ENCODE measurements around the gene GALNT13.
"Not testable (repeated sequence)": the region's sequence is repeated elsewhere in the genome, so short reads cannot be mapped to it uniquely, and the experiment has no call there.

GALNT13 gene

DNA sequence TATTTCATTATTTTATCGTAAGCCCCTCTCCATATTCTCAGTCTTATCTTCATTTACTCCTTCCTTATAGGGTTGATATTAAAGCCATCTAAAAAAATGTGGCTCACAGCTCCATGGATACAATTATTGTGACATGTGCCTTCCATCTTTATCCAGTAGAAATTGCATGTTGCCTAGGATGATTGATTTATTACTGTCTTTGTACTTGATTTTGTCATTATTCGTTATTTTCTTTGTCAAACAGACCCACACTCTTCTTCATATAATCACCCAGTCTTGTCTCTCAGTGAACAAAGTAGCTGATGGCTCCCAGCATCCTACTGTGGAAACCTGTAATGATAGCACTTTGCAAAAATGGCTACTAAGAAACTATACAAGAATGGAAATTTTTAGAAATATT is 574.6 kb downstream of the GALNT13 start:
- no peak for TF ChIP-seq JUND (IDR thresholded peaks at IDR 0.05; ENCODE audit: low read depth)
- in situ Hi-C loops (cut with HindIII; ENCODE audit: low pct_unique_long_range_greater_than_20kb, low sequenced_read_pairs): no loop called here
- no peak for DNase-seq (ENCODE audit: low read depth in 1 of 2, low spot score in 1 of 2)

DNA sequence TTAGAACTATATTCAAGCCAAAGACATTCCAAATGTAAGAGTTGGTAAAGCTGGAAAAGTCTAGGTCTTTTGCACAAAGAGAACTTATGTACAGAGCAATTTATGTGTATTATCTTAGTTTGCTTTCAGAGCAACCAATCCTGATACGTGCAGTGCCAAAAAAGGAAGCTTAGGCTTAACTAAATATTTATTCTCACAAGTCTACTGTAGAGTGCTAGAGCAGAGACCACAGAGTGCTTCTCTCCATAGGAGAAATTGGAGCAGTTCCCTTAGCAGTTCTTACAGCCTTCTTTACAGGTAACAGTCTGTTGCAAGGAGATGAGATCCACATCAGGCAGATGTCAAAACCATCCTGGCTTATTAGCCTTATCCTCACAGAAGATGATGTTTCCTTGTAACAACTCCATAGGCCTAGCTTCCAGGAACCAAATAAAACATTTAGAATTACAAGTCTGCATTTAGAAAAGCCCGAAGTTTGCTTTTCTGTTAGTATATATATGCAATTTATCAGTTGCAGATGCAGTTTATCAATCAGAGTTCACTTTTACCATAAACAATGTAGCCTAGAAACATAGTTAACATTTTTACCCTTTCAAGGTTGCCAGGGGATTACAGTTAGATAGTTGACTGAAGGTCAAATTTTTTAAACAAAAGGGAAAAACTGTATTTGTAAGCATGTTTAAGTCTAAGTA is 576.2 kb downstream of the GALNT13 start:
- DNase-seq (ENCODE audit: low read depth in 1 of 2, low spot score in 1 of 2): no peak
- in situ Hi-C loops (cut with HindIII; ENCODE audit: low pct_unique_long_range_greater_than_20kb, low sequenced_read_pairs): no loop called here
- TF ChIP-seq JUND (IDR thresholded peaks at IDR 0.05; ENCODE audit: low read depth): no peak

DNA sequence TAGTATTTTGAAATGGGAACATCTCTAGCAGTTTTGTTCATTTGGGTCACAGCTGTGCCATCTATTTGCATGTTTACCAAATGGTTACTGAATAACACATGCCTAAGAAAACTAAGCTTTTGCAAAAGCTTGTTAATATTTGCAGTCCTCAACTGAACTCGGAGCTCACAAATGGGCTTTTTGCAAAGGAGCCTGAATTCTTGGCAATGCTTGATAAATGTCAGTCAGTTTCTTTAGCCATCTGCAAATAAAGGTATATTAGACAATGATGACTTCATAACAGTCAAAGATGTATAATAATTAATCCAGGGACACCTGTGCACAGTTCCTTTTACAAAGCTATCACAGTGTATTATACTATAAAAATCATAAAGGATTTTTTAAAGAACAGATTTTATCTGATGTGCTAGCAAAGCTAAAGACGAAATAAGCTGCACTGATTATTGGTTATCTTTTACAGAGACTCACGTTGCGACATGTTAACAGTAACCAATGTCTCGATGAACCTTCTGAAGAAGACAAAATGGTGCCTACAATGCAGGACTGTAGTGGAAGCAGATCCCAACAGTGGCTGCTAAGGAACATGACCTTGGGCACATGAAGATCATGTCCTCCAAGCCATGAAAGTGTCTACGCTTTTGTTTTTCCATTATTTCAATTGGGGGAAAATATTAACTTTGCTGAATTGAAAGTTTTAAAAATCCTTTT is 578.4 kb downstream of the GALNT13 start:
- in situ Hi-C loops (cut with HindIII; ENCODE audit: low pct_unique_long_range_greater_than_20kb, low sequenced_read_pairs): no loop called here
- no peak for TF ChIP-seq JUND (IDR thresholded peaks at IDR 0.05; ENCODE audit: low read depth)
- no peak for DNase-seq (ENCODE audit: low read depth in 1 of 2, low spot score in 1 of 2)

DNA sequence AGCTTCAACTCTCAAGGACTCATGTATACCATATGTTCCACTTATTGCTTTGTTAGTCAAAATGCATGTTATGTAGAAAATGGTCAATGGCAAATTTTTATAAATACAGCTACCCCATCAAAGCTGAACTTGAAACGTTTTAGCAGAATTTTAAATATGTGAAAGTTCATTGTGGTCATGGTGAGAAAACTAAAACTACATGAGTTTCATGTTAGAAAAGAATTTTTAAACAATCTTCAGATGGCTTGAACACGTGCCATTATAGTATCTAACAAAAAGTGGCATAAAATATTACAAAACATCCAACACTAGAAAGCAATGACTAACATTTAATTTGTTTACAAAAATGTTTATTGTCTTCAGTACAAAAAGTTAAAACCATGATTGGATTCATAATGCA is 580.7 kb downstream of the GALNT13 start:
- in situ Hi-C loops (cut with HindIII; ENCODE audit: low pct_unique_long_range_greater_than_20kb, low sequenced_read_pairs): no loop called here
- TF ChIP-seq JUND (IDR thresholded peaks at IDR 0.05; ENCODE audit: low read depth): no peak

DNA sequence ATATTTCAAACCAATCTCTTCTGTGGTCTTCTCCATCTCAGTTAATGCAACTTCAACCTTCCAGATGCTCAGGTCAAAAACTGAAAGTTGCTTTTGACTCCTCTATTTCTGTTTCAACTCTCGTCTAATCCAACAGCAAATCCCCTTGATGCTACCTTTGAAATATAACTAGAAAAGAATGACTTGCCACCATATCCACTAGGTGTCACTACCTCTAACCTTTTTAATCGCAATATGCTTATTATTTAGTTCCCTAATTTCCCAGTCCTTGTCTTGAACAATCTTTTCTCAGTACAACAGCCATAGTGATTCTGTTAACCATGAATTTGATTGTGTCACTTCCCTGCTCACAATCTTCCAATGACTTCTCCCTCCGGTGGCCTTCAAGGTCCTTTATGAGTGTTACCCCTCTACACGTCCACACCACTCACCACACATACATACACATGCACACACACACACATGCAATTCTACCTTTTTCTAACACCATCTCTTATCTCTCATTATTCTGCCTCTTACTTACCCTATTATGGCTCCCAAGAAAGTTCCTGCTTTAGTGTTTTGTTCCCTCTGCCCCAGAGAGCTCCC is 581.3 kb downstream of the GALNT13 start:
- no peak for TF ChIP-seq JUND (IDR thresholded peaks at IDR 0.05; ENCODE audit: low read depth)
- DNase-seq (ENCODE audit: low read depth in 1 of 2, low spot score in 1 of 2): peak; percentile 9 to 39
- in situ Hi-C loops (cut with HindIII; ENCODE audit: low pct_unique_long_range_greater_than_20kb, low sequenced_read_pairs): no loop called here

More for the DNA sequence above, 580.7 kb downstream of the GALNT13 start:
- DNase-seq (ENCODE audit: low read depth in 1 of 2, low spot score in 1 of 2): no peak

DNA sequence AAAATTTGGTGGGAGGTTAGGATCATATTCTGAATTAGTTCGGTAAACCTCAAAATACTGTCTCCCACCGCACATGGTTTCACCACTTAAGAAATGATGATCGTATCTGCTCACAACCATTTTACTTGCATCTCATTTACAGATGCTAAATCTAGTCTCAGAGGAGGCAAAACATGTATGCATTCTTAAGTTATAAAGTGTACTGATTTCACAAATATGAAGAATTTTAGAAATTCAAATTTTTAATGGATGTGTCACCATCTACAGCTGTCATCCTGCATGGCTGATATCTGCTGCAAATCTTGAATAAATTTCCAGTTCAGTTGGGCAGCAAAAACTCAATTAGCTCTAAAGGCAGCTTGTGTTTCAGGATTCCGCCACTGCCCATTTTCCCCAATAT is 583.4 kb downstream of the GALNT13 start:
- no peak for DNase-seq (ENCODE audit: low read depth in 1 of 2, low spot score in 1 of 2)
- no peak for TF ChIP-seq JUND (IDR thresholded peaks at IDR 0.05; ENCODE audit: low read depth)

DNA sequence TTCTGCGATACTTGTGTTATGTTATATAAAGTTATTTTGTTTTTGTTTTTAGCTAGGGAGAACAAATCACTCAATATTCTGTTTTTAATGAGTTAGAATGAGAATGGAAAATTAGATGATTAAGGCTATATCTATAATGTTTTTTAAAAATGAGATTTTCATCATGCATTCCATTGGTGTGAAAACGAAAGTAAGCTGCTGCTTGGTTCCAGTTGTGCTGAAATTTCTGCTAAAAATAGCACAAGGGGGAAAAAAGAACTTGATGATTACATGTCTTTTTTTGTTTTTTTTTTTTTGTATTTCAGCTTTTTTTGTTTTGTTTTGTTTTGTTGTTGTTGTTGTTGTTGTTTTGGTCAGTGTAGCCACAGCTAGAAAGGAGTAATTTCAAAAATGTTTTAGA is 584.1 kb downstream of the GALNT13 start:
- in situ Hi-C loops (cut with HindIII; ENCODE audit: low pct_unique_long_range_greater_than_20kb, low sequenced_read_pairs): no loop called here
- no peak for DNase-seq (ENCODE audit: low read depth in 1 of 2, low spot score in 1 of 2)
- TF ChIP-seq JUND (IDR thresholded peaks at IDR 0.05; ENCODE audit: low read depth): no peak

More for the DNA sequence above, 583.4 kb downstream of the GALNT13 start:
- in situ Hi-C loops (cut with HindIII; ENCODE audit: low pct_unique_long_range_greater_than_20kb, low sequenced_read_pairs): no loop called here

DNA sequence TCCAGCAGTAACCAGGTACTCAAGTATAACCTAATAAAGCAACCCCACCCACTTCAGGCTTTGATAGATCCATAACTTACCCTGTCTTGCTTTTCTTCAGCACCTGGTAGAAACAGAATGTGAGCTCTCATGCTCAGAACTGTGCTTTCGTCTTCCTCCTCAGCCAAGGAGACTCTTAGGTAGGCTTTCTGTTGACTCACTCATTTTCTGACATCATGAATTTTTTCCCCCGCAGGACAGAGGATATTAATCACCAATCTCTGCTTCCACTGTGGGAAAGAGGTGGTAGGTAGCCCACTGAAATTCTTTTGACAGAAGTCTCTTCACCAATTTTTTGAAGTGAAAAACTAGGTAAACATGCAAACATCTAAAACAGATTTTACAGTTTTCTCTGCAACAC is 585.6 kb downstream of the GALNT13 start:
- DNase-seq (ENCODE audit: low read depth in 1 of 2, low spot score in 1 of 2): no peak
- in situ Hi-C loops (cut with HindIII; ENCODE audit: low pct_unique_long_range_greater_than_20kb, low sequenced_read_pairs): no loop called here
- no peak for TF ChIP-seq JUND (IDR thresholded peaks at IDR 0.05; ENCODE audit: low read depth)

DNA sequence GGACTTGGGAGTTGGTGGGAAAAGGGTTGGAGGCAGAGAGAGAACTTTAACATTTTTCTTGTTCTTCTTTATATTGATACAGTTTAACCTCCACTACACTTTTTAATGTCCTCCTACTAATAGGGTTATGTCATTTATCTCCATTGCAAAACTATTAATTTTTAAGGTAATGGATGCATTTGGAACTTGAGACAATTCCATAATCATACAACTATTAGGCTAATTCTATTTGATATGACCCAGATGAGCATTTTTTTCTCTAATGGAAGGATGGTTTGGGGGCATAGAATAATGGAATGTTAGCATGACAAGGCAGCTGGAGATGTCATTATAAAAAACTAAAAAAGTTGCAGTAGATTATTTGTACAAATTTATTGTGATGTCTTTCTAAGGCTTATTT is 587.6 kb downstream of the GALNT13 start:
- no peak for DNase-seq (ENCODE audit: low read depth in 1 of 2, low spot score in 1 of 2)
- TF ChIP-seq JUND (IDR thresholded peaks at IDR 0.05; ENCODE audit: low read depth): no peak
- in situ Hi-C loops (cut with HindIII; ENCODE audit: low pct_unique_long_range_greater_than_20kb, low sequenced_read_pairs): no loop called here

DNA sequence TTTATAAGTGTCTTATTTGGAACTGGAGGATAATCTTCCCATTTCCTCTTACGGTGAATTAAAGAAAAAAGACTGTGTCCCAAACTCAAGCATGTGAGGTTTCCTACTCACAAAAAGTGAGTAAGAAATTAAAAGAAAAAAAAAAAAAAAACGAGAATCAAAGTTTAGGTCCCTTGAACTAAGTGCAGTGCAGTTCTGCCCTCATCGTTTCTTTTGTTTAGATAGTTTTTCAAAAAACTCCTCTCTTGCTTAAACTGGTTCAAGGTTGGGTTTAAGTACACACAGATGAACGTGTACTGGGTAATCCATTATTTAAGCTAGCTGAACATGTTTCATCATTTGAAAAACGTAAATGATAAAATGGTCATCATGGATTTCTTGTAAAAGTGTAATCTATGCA is 590.9 kb downstream of the GALNT13 start:
- no peak for TF ChIP-seq JUND (IDR thresholded peaks at IDR 0.05; ENCODE audit: low read depth)
- in situ Hi-C loops (cut with HindIII; ENCODE audit: low pct_unique_long_range_greater_than_20kb, low sequenced_read_pairs): no loop called here
- no peak for DNase-seq (ENCODE audit: low read depth in 1 of 2, low spot score in 1 of 2)

DNA sequence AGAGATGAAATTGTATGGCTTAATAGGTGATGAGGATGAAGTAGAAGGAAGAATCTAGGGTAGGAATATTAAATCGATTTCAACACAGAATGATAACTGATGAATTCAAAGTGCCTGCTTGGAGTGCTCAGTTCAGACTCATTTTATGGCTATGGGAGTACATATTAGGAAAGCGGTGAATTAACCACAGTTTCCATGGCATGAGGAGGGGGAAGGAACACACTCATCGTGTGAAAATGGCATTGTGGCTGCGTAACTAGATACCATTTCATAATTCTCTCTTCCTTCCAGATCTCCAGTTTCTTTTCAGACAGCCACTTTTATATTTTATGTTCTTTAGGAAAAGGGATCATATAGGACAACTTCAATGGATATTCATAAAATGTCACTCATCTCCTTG is 594.5 kb downstream of the GALNT13 start:
- in situ Hi-C loops (cut with HindIII; ENCODE audit: low pct_unique_long_range_greater_than_20kb, low sequenced_read_pairs): no loop called here
- no peak for DNase-seq (ENCODE audit: low read depth in 1 of 2, low spot score in 1 of 2)
- TF ChIP-seq JUND (IDR thresholded peaks at IDR 0.05; ENCODE audit: low read depth): no peak

DNA sequence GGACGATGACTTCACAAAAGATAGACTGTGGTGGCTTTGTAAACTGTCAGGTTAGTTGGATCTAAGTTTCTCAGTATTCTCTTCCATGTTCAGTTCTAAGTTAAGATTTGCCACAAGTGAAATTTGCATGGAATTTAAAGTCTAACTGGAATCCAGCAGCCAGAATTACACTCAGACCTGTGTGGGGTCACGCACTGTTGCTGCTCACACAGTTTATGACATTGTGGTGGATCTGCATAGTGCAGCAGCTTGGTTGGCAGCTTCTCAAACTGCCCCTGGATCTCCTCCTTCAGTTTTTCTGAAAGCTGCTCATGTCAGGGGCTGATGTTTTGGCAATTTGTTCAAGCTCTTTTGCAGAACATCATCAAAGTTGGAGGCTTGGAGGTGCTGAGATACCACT is 598.7 kb downstream of the GALNT13 start:
- in situ Hi-C loops (cut with HindIII; ENCODE audit: low pct_unique_long_range_greater_than_20kb, low sequenced_read_pairs): no loop called here
- no peak for TF ChIP-seq JUND (IDR thresholded peaks at IDR 0.05; ENCODE audit: low read depth)
- DNase-seq (ENCODE audit: low read depth in 1 of 2, low spot score in 1 of 2): no peak

DNA sequence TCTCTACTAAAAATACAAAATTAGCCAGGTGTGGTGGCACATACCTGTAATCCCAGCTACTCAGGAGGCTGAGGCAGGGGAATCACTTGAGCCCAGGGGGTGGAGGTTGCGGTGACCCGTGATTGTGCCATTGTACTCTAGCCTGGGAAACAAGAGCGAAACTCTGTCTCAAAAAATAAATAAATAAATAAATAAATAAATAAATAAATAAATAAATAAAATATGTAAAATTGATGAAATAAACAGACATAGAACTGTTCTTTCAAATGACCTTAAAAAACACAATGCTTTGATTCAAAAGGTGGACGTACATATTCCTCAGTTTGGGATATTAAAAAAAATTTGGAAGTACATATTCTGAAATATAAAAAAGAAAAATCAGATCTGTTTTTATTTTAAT is 599.8 kb downstream of the GALNT13 start:
- in situ Hi-C loops (cut with HindIII; ENCODE audit: low pct_unique_long_range_greater_than_20kb, low sequenced_read_pairs); DNase-seq (ENCODE audit: low read depth in 1 of 2, low spot score in 1 of 2): not testable (repeated sequence)
